Peyer's patch (tissue), 4 donors: Measurements from ENCODE around the gene PLA2G2A.

Experiments
- POLR2A ChIP-seq, 2 donors: fragments of 450-650 bp; IDR thresholded peaks; one replicate each; pipeline ENCODE4 v1.5.1; 2017; ENCODE audit warnings: antibody characterized with exemption in 2 of 2, mild to moderate bottlenecking in 2 of 2, moderate library complexity in 2 of 2
- TF ChIP-seq, protein P1 (sequence below), 6 experiments: fragments of 450-650 bp in 4 of 6; fragments of 200-600 bp in 2 of 6; sonication (generic) in 1 of 6; IDR thresholded peaks; one replicate each; pipeline ENCODE4 v1.5.1; 2017 to 2019; ENCODE audit warnings: antibody characterized with exemption in 6 of 6, mild to moderate bottlenecking in 3 of 6, moderate library complexity in 1 of 6

DNA sequence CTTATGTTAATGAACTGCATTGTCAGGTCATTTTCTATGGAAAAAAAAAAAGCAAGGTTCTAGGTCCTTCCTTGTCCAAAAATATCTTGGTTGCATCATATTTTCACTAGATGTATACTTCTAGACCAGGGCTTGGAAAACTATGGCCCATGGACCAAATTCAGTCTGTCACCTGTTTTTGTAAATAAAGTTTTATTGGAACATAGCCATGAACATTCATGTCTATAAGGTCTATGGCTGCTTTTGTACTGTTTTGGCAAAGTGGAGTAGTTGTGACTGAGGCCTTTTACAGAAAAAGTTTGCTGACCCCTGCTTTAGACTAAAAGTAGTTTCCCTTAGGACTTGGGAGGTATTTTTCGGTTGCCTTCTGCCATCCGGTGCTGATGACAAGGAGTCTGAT is 36.8 kb downstream of the PLA2G2A start:
- TF ChIP-seq, protein P1, sequence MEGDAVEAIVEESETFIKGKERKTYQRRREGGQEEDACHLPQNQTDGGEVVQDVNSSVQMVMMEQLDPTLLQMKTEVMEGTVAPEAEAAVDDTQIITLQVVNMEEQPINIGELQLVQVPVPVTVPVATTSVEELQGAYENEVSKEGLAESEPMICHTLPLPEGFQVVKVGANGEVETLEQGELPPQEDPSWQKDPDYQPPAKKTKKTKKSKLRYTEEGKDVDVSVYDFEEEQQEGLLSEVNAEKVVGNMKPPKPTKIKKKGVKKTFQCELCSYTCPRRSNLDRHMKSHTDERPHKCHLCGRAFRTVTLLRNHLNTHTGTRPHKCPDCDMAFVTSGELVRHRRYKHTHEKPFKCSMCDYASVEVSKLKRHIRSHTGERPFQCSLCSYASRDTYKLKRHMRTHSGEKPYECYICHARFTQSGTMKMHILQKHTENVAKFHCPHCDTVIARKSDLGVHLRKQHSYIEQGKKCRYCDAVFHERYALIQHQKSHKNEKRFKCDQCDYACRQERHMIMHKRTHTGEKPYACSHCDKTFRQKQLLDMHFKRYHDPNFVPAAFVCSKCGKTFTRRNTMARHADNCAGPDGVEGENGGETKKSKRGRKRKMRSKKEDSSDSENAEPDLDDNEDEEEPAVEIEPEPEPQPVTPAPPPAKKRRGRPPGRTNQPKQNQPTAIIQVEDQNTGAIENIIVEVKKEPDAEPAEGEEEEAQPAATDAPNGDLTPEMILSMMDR (IDR thresholded peaks at IDR 0.05) = no peak
- no peak for TF ChIP-seq POLR2A (IDR thresholded peaks at IDR 0.05)
